Neural progenitor cell (in vitro differentiated cells): Measurements from ENCODE around the gene ATP8B4.

Experiments
- EZH2 ChIP-seq: fragments of 200-600 bp; sonication (generic); IDR thresholded peaks from 2 replicates; pipeline ENCODE4 v1.6.1; 2017; ENCODE audit warnings: antibody characterized with exemption, mild to moderate bottlenecking, moderate library complexity
- TF ChIP-seq, protein P1 (sequence below): fragments of 200-600 bp; sonication (generic); IDR thresholded peaks from 2 replicates; pipeline ENCODE4 v1.5.1; 2017; ENCODE audit warnings: antibody characterized with exemption, mild to moderate bottlenecking

- TF ChIP-seq, protein P1, sequence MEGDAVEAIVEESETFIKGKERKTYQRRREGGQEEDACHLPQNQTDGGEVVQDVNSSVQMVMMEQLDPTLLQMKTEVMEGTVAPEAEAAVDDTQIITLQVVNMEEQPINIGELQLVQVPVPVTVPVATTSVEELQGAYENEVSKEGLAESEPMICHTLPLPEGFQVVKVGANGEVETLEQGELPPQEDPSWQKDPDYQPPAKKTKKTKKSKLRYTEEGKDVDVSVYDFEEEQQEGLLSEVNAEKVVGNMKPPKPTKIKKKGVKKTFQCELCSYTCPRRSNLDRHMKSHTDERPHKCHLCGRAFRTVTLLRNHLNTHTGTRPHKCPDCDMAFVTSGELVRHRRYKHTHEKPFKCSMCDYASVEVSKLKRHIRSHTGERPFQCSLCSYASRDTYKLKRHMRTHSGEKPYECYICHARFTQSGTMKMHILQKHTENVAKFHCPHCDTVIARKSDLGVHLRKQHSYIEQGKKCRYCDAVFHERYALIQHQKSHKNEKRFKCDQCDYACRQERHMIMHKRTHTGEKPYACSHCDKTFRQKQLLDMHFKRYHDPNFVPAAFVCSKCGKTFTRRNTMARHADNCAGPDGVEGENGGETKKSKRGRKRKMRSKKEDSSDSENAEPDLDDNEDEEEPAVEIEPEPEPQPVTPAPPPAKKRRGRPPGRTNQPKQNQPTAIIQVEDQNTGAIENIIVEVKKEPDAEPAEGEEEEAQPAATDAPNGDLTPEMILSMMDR, result no peak
- TF ChIP-seq EZH2, result no peak
These were observed 52.8 kb downstream of the ATP8B4 start for GRCh38 chr15:50066202-50066601.
